Activated CD8-positive, alpha-beta T cell treated with anti-CD3 and anti-CD28 coated beads for 36 hours (primary cell): Measurements from ENCODE around the gene HLA-DQA2. TPM values are rescaled to one million over a fixed set of nuclear protein-coding genes. Genes with fewer than 3 reads are reported as not detected.
"Not testable (repeated sequence)": the region's sequence is repeated elsewhere in the genome, so short reads cannot be mapped to it uniquely, and the experiment has no call there.

Experiments used
- ATAC-seq: fragments of 200-7000 bp; cut with Tn5 transposase; one replicate; pipeline ENCODE4 v1.10.0; 2021; ENCODE audit warnings: mild to moderate bottlenecking, moderate library complexity
- CTCF ChIA-PET: fragments of 350-600 bp; sonication (Branson Sonifier 250); formaldehyde crosslinking; loops from one replicate; lab custom pipeline; 2021; ENCODE audit warnings: antibody characterized with exemption; lab: Charles Lee
- POLR2A ChIA-PET: fragments of 350-600 bp; sonication (Branson Sonifier 250); formaldehyde crosslinking; loops from one replicate; lab custom pipeline; 2021; ENCODE audit warnings: antibody characterized with exemption; lab: Charles Lee
- DNase-seq: peaks from one replicate; pipeline ENCODE4 v3.0.0-alpha.2; 2020
- H3K27ac Mint-ChIP-seq: one replicate; pipeline ENCODE4 v1.8.0; 2021; ENCODE audit warnings: mild to moderate bottlenecking, mixed read lengths
- H3K27me3 Mint-ChIP-seq: one replicate; pipeline ENCODE4 v1.8.0; 2021; ENCODE audit warnings: mixed read lengths
- H3K36me3 Mint-ChIP-seq: one replicate; pipeline ENCODE4 v1.8.0; 2021; ENCODE audit warnings: low read depth, mixed read lengths
- H3K4me1 Mint-ChIP-seq: one replicate; pipeline ENCODE4 v1.8.0; 2021; ENCODE audit warnings: low read depth, mixed read lengths
- H3K4me3 Mint-ChIP-seq: one replicate; pipeline ENCODE4 v1.8.0; 2021; ENCODE audit warnings: mild to moderate bottlenecking, moderate library complexity, mixed read lengths
- H3K9me3 Mint-ChIP-seq: one replicate; pipeline ENCODE4 v1.8.0; 2021; ENCODE audit warnings: mixed read lengths
- intact Hi-C: fragments of 100-400 bp; cut with micrococcal nuclease; formaldehyde crosslinking; loops from one replicate; pipeline ENCODE4 v1.10.0; 2022
- total RNA-seq, 2 experiments: library from RNA; stranded (reverse); gene quantifications; one replicate each; pipeline ENCODE4 v1.2.3, GENCODE V29; 2021
- TF ChIP-seq, protein P1 (sequence below): fragments of 200-600 bp; IDR thresholded peaks from one replicate; pipeline ENCODE4 v1.8.0; 2022; ENCODE audit warnings: antibody characterized with exemption, mild to moderate bottlenecking

HLA-DQA2 gene
- total RNA-seq, 2 experiments from 2014 or later, result 0.18 TPM; not detected in 1

DNA sequence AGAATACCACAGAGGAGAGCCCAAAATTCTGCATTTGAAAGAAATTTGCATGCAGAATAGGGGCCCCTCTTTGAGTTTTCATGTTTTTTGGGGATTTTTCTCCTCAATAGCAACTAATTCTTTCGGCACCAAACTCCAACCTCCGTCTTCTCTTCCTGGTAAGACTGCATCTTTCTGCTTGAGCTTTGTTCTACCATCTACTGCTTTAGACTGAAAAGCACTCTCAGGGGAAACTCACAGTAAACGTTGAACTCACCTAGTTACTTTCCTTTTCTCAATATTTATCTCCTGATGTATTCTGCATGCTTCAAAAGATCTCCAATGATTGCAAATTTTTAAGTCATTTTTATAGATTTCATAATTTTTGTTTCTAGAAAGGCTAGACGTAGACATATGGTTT is 37.8 kb upstream of the HLA-DQA2 start:
- TF ChIP-seq, protein P1, sequence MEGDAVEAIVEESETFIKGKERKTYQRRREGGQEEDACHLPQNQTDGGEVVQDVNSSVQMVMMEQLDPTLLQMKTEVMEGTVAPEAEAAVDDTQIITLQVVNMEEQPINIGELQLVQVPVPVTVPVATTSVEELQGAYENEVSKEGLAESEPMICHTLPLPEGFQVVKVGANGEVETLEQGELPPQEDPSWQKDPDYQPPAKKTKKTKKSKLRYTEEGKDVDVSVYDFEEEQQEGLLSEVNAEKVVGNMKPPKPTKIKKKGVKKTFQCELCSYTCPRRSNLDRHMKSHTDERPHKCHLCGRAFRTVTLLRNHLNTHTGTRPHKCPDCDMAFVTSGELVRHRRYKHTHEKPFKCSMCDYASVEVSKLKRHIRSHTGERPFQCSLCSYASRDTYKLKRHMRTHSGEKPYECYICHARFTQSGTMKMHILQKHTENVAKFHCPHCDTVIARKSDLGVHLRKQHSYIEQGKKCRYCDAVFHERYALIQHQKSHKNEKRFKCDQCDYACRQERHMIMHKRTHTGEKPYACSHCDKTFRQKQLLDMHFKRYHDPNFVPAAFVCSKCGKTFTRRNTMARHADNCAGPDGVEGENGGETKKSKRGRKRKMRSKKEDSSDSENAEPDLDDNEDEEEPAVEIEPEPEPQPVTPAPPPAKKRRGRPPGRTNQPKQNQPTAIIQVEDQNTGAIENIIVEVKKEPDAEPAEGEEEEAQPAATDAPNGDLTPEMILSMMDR, result no peak
- Mint-ChIP-seq H3K27me3 (peaks cover 28% of the 10 kb centered on the region), H3K9me3 (peaks cover 2% of the 10 kb centered on the region), H3K27ac (no peak overlapping the region), H3K36me3 (no peaks in the 10 kb centered on the region), H3K4me3 (no peak overlapping the region), H3K4me1 (no peaks in the 10 kb centered on the region)
- POLR2A ChIA-PET, result interaction anchor here (0.6 kb wide), 1 partner anchor 292 kb away, joined by 4 read pairs; no protein-coding TSS in a partner anchor
- no peak for ATAC-seq
- intact Hi-C loops, result loop anchor here (5.0 kb wide), 1 partner anchor 271 kb away; no protein-coding TSS in a partner anchor
- CTCF ChIA-PET, result interaction anchor here (1.5 to 4.5 kb wide), 4 partner anchors 11 to 290 kb away, joined by 4 to 53 read pairs (median 19); no protein-coding TSS in a partner anchor
- no peak for DNase-seq

DNA sequence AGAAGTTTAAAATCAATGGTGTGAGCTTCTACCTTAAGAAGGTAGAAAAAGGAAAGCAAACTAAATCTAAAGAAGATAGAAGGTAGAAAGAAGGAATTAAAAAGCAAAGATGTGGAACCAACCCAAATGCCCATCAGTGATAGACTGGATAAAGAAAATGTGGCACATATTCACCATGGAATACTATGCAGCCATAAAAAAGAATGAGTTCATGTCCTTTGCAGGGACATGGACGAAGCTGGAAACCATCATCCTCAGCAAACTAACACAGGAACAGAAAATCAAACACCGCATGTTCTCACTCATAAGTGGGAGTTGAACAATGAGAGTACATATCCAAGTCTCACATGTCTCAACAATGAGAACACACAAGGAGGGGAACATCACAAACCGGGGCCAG is 36.0 kb upstream of the HLA-DQA2 start:
- peaks cover 26% of the 10 kb centered on the region for H3K27me3 Mint-ChIP-seq
- intact Hi-C loops, H3K27ac Mint-ChIP-seq, ATAC-seq, H3K9me3 Mint-ChIP-seq, H3K36me3 Mint-ChIP-seq, H3K4me1 Mint-ChIP-seq, H3K4me3 Mint-ChIP-seq, DNase-seq: not testable (repeated sequence)
- ChIA-PET POLR2A (interaction anchor here (0.7 kb wide), 1 partner anchor 1218 kb away, joined by 3 read pairs; no protein-coding TSS in a partner anchor), CTCF (interaction anchor here (0.9 kb wide), 1 partner anchor 163 kb away, joined by 5 read pairs; no protein-coding TSS in a partner anchor)

DNA sequence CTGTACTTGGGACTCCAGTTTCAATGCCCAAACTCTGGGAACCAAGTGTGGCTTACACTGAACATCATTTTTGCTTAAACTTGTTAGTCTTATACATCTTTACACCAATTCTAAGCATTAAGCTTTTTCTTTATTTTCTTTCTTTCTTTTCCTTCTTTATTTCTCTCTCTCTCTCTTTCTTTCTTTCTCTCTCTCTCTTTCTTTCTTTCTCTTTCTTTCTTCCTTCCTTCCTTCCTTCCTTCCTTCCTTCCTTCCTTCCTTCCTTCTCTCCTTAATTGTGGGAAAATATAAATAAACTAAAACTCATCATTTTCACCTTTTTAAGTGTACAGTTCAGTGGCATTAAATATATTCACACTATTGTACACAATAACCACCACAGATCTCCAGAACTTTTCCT is 31.6 kb upstream of the HLA-DQA2 start:
- Mint-ChIP-seq H3K36me3 (no peaks in the 10 kb centered on the region), H3K4me1 (no peaks in the 10 kb centered on the region), H3K9me3 (peaks cover 2% of the 10 kb centered on the region), H3K27ac (no peak overlapping the region), H3K4me3 (no peak overlapping the region), H3K27me3 (peaks cover under 1% of the 10 kb centered on the region)
- ChIA-PET POLR2A (no interaction called here), CTCF (interaction anchor here (3.7 kb wide), 1 partner anchor 9 kb away, joined by 20 read pairs; no protein-coding TSS in a partner anchor)
- intact Hi-C loops, result loop anchor here (10.0 kb wide), 1 partner anchor 85 kb away; no protein-coding TSS in a partner anchor
- TF ChIP-seq, protein P1, result no peak
- ATAC-seq (no peak), DNase-seq (no peak)

DNA sequence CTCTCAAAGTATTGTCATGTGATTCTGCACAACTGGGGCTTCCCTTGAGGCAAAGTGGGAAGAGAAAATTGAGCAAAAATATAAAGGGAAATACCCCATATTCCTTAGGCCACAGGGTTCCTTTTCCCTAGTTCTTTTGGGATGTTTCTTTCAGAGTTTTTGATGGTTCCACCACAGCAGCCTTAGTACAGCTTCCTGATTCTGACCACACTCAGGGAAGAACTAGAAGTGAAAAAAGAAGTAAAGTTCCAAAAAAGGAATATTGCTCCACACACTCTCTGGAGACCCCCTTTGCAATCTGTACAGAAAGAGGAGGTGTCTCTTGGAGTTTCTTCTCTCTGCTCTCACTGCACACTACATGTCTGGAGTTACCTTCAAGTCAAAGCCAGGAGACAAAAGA is 27.9 kb upstream of the HLA-DQA2 start:
- Mint-ChIP-seq H3K27ac (no peak overlapping the region), H3K36me3 (no peaks in the 10 kb centered on the region), H3K4me3 (no peak overlapping the region), H3K4me1 (no peaks in the 10 kb centered on the region), H3K27me3 (peaks cover 2% of the 10 kb centered on the region), H3K9me3 (no peaks in the 10 kb centered on the region)
- ATAC-seq (no peak), DNase-seq (no peak)
- ChIA-PET POLR2A (no interaction called here), CTCF (interaction anchor here (3.7 kb wide), 1 partner anchor 12 kb away, joined by 20 read pairs; no protein-coding TSS in a partner anchor)
- intact Hi-C loops, result loop anchor here (10.0 kb wide), 1 partner anchor 82 kb away; no protein-coding TSS in a partner anchor
- TF ChIP-seq, protein P1, result no peak

DNA sequence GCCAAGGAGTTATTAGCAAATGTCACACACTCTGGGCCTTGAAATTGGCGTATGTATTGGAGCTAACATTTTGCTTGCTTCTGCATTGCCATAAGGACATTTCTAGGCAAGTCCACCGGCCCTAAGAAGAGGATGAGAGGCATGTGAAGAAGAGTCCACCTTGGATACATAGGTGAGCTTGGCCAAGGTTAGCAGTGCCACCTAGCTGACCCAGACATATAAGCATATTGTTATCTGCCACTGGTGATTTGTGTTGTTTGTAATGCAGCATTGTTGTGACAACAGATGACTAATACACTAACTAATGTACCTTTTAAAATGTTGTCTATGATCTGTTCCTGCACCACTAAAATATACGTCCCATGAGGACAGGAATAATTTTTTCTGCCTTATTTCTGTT is 24.8 kb upstream of the HLA-DQA2 start:
- POLR2A ChIA-PET, result interaction anchor here (0.6 kb wide), 1 partner anchor 1304 kb away, joined by 4 read pairs; no protein-coding TSS in a partner anchor

More for the DNA sequence above, 24.8 kb upstream of the HLA-DQA2 start:
- Mint-ChIP-seq H3K4me1 (no peaks in the 10 kb centered on the region), H3K36me3 (no peaks in the 10 kb centered on the region), H3K27ac (no peak overlapping the region), H3K9me3 (no peaks in the 10 kb centered on the region), H3K27me3 (peaks cover 15% of the 10 kb centered on the region), H3K4me3 (no peak overlapping the region)
- DNase-seq, result no peak
- intact Hi-C loops, result loop anchor here (10.0 kb wide), 1 partner anchor 78 kb away; no protein-coding TSS in a partner anchor
- ATAC-seq, result no peak
- TF ChIP-seq, protein P1, result no peak
- CTCF ChIA-PET, result interaction anchor here (1.2 to 2.1 kb wide), 3 partner anchors 152 to 302 kb away, joined by 3 to 7 read pairs (median 4); no protein-coding TSS in a partner anchor
